OCI-LY7 (cell line): Measurements from ENCODE around the gene CLMP.

Experiments used
- CTCF ChIP-seq: fragments of 200-600 bp; sonication (generic); conservative IDR thresholded peaks from 2 replicates; pipeline ENCODE4 v1.5.1; 2014; ENCODE audit warnings: mild to moderate bottlenecking, antibody characterized with exemption, low read length, moderate library complexity, mixed read lengths
- EZH2phosphoT487 ChIP-seq: fragments of 200-600 bp; sonication (generic); IDR thresholded peaks from 2 replicates; pipeline ENCODE4 v1.6.1; 2018; ENCODE audit warnings: low read depth, borderline replicate concordance, mild to moderate bottlenecking, mixed run types, antibody characterized with exemption, low read length, moderate library complexity, mixed read lengths

DNA sequence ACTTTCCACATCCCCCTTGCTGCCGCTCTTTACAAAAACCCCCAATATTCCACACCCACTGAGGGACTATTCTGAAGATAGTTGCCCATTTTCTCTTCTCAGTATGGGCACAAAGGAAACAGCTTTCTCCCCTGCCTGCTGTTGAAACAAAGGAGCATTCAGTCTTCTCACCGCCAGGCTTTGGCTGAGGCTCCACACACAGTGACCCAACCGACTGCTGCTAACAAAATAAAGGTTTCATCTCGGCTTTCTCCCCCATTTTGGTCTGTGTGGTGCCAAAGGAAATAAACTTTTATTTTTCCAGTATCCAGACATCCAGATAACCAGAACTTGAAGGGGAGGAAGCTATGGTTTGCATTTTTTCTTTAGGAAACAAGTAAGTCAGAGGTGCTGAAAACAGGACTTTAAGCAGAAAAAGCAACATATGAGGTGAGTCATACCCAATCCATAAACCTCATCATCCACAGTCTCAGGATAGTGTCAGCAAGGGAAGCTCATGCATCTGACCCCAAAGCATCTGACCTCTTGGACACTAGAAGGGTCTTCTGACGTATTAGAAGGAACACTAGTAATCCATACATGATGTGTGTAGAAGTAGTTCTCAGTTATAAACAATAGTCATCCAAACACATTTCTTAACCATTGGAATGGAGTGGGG lies 6.4 kb downstream of the CLMP start:
- TF ChIP-seq CTCF (no peak), EZH2phosphoT487 (no peak)
